Lower leg skin (tissue), 3 donors: ENCODE data around the gene DHX34.

ENCODE experiments used
- POLR2A ChIP-seq, 2 donors: fragments of 450-650 bp; IDR thresholded peaks; one replicate each; pipeline ENCODE4 v1.6.1; 2016 to 2017; ENCODE audit warnings: antibody characterized with exemption in 2 of 2, mild to moderate bottlenecking in 1 of 2, moderate library complexity in 1 of 2
- TF ChIP-seq, protein P1 (sequence below), 3 donors: fragments of 450-650 bp; IDR thresholded peaks; one replicate each; pipeline ENCODE4 v1.5.1; 2016; ENCODE audit warnings: antibody characterized with exemption in 3 of 3, mild to moderate bottlenecking in 3 of 3, moderate library complexity in 2 of 3

DNA sequence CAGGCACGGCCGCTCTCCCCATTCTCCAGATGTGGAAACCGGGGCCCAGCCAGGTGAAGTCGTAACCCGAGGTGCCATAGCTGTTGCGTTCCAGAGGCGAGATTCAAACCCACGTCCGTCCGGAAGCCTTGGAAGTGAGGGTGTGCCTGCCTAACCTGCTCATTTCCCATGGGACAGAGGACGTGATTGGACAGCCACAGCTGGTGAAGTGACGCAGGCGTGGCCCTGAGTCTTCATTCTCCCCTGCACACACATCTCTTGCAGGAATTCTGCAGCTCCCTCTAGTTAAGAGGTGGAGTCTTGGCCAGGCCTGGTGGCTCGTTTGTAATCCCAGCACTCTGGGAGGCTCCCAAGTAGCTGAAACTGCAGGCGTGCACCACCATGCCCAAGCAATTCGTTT lies 53.4 kb downstream of the DHX34 start:
- TF ChIP-seq, protein P1, sequence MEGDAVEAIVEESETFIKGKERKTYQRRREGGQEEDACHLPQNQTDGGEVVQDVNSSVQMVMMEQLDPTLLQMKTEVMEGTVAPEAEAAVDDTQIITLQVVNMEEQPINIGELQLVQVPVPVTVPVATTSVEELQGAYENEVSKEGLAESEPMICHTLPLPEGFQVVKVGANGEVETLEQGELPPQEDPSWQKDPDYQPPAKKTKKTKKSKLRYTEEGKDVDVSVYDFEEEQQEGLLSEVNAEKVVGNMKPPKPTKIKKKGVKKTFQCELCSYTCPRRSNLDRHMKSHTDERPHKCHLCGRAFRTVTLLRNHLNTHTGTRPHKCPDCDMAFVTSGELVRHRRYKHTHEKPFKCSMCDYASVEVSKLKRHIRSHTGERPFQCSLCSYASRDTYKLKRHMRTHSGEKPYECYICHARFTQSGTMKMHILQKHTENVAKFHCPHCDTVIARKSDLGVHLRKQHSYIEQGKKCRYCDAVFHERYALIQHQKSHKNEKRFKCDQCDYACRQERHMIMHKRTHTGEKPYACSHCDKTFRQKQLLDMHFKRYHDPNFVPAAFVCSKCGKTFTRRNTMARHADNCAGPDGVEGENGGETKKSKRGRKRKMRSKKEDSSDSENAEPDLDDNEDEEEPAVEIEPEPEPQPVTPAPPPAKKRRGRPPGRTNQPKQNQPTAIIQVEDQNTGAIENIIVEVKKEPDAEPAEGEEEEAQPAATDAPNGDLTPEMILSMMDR (IDR thresholded peaks at IDR 0.05) = no peak
- TF ChIP-seq POLR2A (IDR thresholded peaks at IDR 0.05) = no peak
